Putamen (tissue), 1 donor: ENCODE results near the gene CPTP.
A peak's percentile ranks its signal among the peaks of the same experiment; 100 is the strongest.

Source experiments
- DNase-seq: peaks from one replicate; pipeline ENCODE4 v3.0.0-alpha.2; 2016; ENCODE audit warnings: low spot score

CPTP gene

GRCh38 chr1:1292442-1292779 is 32.2 kb upstream of the CPTP start:
- DNase-seq = no peak

GRCh38 chr1:1292851-1293250 is 31.8 kb upstream of the CPTP start:
- DNase-seq = no peak

GRCh38 chr1:1293263-1294249 is 31.0 kb upstream of the CPTP start:
- DNase-seq = no peak

- no peak for DNase-seq
Observed at GRCh38 chr1:1294250-1294890, 30.2 kb upstream of the CPTP start.

GRCh38 chr1:1295154-1295923 is 29.3 kb upstream of the CPTP start:
- DNase-seq = no peak

GRCh38 chr1:1296070-1297061 is 28.2 kb upstream of the CPTP start:
- DNase-seq = no peak

- DNase-seq = no peak
Observed at GRCh38 chr1:1297802-1298424, 26.7 kb upstream of the CPTP start.

GRCh38 chr1:1298861-1299685 is 25.5 kb upstream of the CPTP start:
- DNase-seq = peak; percentile 95

GRCh38 chr1:1299686-1300351 is 24.8 kb upstream of the CPTP start:
- no peak for DNase-seq

DNA sequence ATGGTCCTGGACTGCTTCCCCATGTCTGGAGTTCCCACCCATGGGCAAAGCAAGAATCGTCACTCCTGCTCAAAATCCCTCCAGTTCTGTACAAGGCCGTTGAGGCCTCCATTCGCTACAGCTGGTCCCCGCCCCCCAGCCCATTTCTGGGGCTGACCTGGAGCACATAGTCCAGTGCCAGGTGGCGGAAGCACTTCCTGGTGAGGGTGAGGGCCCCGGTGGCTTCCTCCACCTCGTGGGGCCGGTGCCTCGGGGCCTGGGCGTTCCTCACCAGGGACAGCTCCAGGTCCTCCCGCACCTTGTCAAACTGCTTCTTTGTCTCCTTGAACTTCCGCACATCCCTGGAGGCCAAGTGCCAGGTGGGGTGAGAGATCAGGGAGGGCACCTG is 24.3 kb upstream of the CPTP start:
- DNase-seq = no peak

GRCh38 chr1:1302006-1302430 is 22.6 kb upstream of the CPTP start:
- DNase-seq = no peak

DNA sequence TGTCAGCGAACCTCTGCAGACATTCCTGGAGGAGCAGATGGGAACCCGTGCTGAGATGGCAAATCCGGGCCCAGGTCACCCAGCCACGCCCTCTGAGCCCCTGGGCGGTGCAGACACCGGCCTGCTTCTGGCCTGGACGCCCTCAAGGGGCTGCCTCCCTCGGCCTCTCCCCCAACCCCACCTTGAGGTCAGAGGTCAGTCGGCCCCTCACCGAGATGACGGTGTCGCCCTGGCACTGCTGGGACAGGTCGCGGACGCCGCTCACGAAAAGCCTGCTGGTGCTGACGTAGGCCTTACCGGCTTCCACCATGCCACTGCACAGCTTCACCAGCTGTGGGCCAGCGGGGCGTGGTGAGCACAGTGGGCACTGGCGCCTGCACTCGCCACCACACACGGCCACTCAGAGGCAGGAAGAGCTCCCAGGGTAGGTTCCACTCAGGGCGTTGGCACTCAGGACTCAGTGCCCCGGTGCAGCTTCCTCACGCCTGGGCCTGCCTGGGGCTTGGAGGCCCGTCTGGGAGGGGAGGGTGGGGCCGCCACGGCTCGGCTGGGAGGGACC is 21.6 kb upstream of the CPTP start:
- no peak for DNase-seq

DNA sequence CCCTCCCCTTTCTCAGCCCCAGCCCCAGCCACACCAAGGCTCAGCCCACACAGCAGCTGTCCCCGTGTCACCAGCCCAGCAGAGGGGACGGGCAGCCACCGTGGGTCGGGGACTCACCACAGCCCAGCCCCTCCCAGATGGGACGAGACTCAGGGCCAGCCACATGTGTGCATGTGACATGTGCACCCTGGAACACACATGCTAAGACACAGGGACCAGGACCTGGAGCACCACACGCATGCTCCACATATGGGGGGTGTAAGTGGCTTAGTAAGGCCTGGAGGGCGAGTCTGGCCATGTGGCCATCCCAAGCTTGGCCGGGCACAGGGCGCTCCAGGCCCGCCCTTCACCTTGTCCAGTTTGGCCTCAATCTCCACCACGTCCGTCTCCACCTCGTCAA is 20.9 kb upstream of the CPTP start:
- no peak for DNase-seq

- peak; percentile 94 for DNase-seq
Observed at GRCh38 chr1:1304331-1305299, 20.0 kb upstream of the CPTP start.

GRCh38 chr1:1305300-1306069 is 19.1 kb upstream of the CPTP start:
- peak; percentile 55 for DNase-seq

DNA sequence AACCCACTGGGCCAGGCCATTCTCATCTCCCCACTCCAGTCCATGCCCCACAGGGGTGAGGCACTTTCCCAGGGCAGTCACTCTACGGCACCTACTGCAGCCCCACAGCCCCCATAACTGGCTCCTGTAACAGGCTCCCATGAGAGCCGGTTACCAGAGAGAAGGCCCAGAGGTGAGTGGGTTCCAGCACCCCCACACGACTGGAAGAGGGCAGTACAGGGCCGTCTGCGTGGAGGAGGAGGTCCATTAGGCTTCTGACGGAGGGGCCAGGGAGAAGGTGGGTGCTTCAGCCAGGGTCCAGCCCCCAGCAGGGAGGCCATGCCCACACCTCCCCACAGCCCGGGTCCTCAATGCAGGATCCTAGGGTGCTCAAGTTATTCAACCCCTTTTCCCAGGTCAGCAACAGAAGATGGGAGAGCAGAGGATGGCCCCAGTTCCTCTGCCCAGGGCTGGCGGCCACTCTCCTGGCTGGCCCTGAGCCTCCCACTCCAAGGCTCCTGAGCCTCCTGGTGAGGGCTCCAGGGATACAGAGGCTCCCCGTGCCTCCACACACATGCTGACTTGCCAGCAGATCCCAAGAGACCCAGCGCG is 18.4 kb upstream of the CPTP start:
- DNase-seq = no peak
